Heart left ventricle (tissue), 13 donors: ENCODE measurements around the gene ASB14.

Source experiments
- POLR2A ChIP-seq, 2 donors: fragments of 450-650 bp; IDR thresholded peaks; one replicate each; pipeline ENCODE4 v1.6.1; 2017; ENCODE audit warnings: antibody characterized with exemption in 2 of 2, mild to moderate bottlenecking in 2 of 2, moderate library complexity in 2 of 2
- TF ChIP-seq, protein P1 (sequence below), 12 donors: fragments of 200-600 bp; sonication (generic) in 4 of 12; IDR thresholded peaks; one replicate each; pipeline versions ENCODE4 v1.5.0 to v1.8.0; 2018 to 2022; ENCODE audit warnings: antibody characterized with exemption in 12 of 12, mild to moderate bottlenecking in 5 of 12
- donor health status: ischemic (EF 13 %, LVEDD 7.1; RV severe dilation, severe dysfunction).
- donor health status: DM: no; HTN: yes; CAD: no.
- donor health status: DM: no; HTN: no; CAD: no.
- donor health status: ischemic (EF 25% LVEDD 6.9; RV normal size, moderate dysfunction).
- donor health status: ischemic (EF 25% LVEDD 5.7; RV mildly dilated, moderate dysfunction).
- donor health status: ischemic (EF 35%, LVEDD 5.7; RV mildly dilated, moderate dysfunction).
- donor health status: nonischemic (EF 11% LVEDD 7.7; RV severe dilation, severe dysfunction).
- donor health status: DM: yes; HTN: yes; CAD: no.
- donor health status: PGD.
- donor health status: ischemic (EF 29% LVEDD 5.4; RV normal size, mild dysfunction).
- donor health status: nonischemic (EF 23%, LVEDD 6.1; RV moderate dilation, normal function).

- TF ChIP-seq POLR2A (IDR thresholded peaks at IDR 0.05): no peak
- TF ChIP-seq, protein P1, sequence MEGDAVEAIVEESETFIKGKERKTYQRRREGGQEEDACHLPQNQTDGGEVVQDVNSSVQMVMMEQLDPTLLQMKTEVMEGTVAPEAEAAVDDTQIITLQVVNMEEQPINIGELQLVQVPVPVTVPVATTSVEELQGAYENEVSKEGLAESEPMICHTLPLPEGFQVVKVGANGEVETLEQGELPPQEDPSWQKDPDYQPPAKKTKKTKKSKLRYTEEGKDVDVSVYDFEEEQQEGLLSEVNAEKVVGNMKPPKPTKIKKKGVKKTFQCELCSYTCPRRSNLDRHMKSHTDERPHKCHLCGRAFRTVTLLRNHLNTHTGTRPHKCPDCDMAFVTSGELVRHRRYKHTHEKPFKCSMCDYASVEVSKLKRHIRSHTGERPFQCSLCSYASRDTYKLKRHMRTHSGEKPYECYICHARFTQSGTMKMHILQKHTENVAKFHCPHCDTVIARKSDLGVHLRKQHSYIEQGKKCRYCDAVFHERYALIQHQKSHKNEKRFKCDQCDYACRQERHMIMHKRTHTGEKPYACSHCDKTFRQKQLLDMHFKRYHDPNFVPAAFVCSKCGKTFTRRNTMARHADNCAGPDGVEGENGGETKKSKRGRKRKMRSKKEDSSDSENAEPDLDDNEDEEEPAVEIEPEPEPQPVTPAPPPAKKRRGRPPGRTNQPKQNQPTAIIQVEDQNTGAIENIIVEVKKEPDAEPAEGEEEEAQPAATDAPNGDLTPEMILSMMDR (IDR thresholded peaks at IDR 0.05): no peak
Observed at GRCh38 chr3:57309769-57310360, 17.4 kb upstream of the ASB14 start.
